ENCODE measurements around the gene STYXL1. TPM values are rescaled to one million over a fixed set of nuclear protein-coding genes. Genes with fewer than 3 reads are reported as not detected.
"Not testable (repeated sequence)": the region's sequence is repeated elsewhere in the genome, so short reads cannot be mapped to it uniquely, and the experiment has no call there.

STYXL1 gene
- total RNA-seq, 1 donor from 2014 or later = 32.5 TPM

GRCh38 chr7:76064208-76064970, 16.6 kb upstream of the STYXL1 start:
- H3K27me3 Mint-ChIP-seq (ENCODE audit: unreplicated experiment) = no peaks in the 10 kb centered on the region
- no peak overlapping the region for H3K27ac Mint-ChIP-seq (ENCODE audit: unreplicated experiment)
- peaks cover 53% of the 10 kb centered on the region for H3K36me3 Mint-ChIP-seq (ENCODE audit: unreplicated experiment)
- H3K4me3 Mint-ChIP-seq (ENCODE audit: unreplicated experiment) = no peak overlapping the region
- no peak for DNase-seq (ENCODE audit: extremely low spot score, unreplicated experiment)
- TF ChIP-seq, protein P1, sequence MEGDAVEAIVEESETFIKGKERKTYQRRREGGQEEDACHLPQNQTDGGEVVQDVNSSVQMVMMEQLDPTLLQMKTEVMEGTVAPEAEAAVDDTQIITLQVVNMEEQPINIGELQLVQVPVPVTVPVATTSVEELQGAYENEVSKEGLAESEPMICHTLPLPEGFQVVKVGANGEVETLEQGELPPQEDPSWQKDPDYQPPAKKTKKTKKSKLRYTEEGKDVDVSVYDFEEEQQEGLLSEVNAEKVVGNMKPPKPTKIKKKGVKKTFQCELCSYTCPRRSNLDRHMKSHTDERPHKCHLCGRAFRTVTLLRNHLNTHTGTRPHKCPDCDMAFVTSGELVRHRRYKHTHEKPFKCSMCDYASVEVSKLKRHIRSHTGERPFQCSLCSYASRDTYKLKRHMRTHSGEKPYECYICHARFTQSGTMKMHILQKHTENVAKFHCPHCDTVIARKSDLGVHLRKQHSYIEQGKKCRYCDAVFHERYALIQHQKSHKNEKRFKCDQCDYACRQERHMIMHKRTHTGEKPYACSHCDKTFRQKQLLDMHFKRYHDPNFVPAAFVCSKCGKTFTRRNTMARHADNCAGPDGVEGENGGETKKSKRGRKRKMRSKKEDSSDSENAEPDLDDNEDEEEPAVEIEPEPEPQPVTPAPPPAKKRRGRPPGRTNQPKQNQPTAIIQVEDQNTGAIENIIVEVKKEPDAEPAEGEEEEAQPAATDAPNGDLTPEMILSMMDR (IDR thresholded peaks at IDR 0.05) = no peak
- no peaks in the 10 kb centered on the region for H3K9me3 Mint-ChIP-seq (ENCODE audit: unreplicated experiment)
- H3K4me1 Mint-ChIP-seq (ENCODE audit: unreplicated experiment) = peaks cover 8% of the 10 kb centered on the region

DNA sequence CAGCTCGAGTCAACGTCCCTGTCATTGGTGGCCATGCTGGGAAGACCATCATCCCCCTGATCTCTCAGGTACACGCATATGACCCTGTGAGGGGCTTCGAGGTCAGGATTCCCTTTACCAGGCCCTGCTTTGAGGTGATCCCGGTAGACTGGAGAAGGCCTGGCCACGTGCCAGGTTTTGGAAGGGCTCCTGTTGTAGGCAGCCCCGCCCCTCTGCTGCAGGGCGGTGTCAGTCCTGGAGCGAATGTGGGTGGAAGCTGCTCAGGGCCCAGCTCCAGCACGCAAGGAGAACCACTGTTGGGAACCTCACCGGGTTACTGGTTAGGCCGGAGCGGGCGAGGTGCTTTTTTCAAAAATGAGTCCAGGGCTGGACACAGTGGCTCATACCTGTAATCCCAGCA, 15.7 kb upstream of the STYXL1 start:
- DNase-seq (ENCODE audit: extremely low spot score, unreplicated experiment) = no peak
- Mint-ChIP-seq H3K4me1 (ENCODE audit: unreplicated experiment) (peaks cover 1% of the 10 kb centered on the region), H3K27ac (ENCODE audit: unreplicated experiment) (no peak overlapping the region), H3K27me3 (ENCODE audit: unreplicated experiment) (no peaks in the 10 kb centered on the region), H3K36me3 (ENCODE audit: unreplicated experiment) (peaks cover 58% of the 10 kb centered on the region), H3K4me3 (ENCODE audit: unreplicated experiment) (no peak overlapping the region), H3K9me3 (ENCODE audit: unreplicated experiment) (no peaks in the 10 kb centered on the region)
- TF ChIP-seq, protein P1 (IDR thresholded peaks at IDR 0.05) = no peak

DNA sequence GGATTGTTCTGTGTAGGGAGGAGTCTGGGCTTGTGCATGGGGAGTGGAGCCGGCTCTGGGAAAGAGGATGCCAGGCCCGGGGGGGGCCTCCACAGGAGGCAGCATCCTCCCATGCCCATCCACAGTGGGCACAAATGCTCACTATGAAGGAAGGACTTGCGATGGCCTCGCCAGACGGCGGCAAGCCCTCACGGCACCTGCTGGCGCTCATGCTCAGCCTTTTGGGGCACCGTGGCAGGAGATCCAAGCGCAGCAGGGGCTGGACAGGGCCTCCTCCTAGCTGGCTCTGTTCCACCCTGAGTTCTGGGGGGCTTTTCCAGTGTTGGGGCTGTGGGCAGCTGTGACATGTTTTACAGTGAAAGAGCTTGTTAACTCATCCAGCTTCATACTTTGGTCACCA, 15.3 kb upstream of the STYXL1 start:
- TF ChIP-seq, protein P1 (IDR thresholded peaks at IDR 0.05) = no peak
- peaks cover 62% of the 10 kb centered on the region for H3K36me3 Mint-ChIP-seq (ENCODE audit: unreplicated experiment)
- no peak overlapping the region for H3K4me3 Mint-ChIP-seq (ENCODE audit: unreplicated experiment)
- DNase-seq (ENCODE audit: extremely low spot score, unreplicated experiment) = no peak
- no peaks in the 10 kb centered on the region for H3K9me3 Mint-ChIP-seq (ENCODE audit: unreplicated experiment)
- H3K4me1 Mint-ChIP-seq (ENCODE audit: unreplicated experiment) = peaks cover 1% of the 10 kb centered on the region
- no peak overlapping the region for H3K27ac Mint-ChIP-seq (ENCODE audit: unreplicated experiment)
- H3K27me3 Mint-ChIP-seq (ENCODE audit: unreplicated experiment) = no peaks in the 10 kb centered on the region

DNA sequence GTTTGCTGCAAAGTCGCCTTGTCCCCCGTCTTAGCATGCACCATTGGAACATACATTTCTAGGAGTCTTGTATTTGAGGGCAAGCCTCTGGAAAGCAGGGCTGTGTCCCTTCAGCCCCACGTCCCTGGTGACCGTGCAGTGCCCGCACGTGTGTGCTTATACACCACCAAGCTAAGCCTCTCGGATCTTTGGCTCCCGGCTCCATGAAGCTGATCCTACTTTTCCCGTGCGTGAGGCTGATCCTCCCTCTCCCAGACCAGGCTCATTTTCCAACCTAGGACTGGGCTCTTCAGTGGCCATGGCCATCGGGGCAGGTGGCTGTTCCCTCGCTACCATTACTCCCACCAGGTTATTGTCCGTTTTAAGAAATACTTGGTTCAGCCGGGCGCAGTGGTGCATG, 14.5 kb upstream of the STYXL1 start:
- no peak overlapping the region for H3K27ac Mint-ChIP-seq (ENCODE audit: unreplicated experiment)
- TF ChIP-seq, protein P1 (IDR thresholded peaks at IDR 0.05) = no peak
- H3K27me3 Mint-ChIP-seq (ENCODE audit: unreplicated experiment) = no peaks in the 10 kb centered on the region
- no peak overlapping the region for H3K4me3 Mint-ChIP-seq (ENCODE audit: unreplicated experiment)
- H3K9me3 Mint-ChIP-seq (ENCODE audit: unreplicated experiment) = no peaks in the 10 kb centered on the region
- DNase-seq (ENCODE audit: extremely low spot score, unreplicated experiment) = no peak
- H3K4me1 Mint-ChIP-seq (ENCODE audit: unreplicated experiment) = peaks cover 1% of the 10 kb centered on the region
- peaks cover 65% of the 10 kb centered on the region for H3K36me3 Mint-ChIP-seq (ENCODE audit: unreplicated experiment)

DNA sequence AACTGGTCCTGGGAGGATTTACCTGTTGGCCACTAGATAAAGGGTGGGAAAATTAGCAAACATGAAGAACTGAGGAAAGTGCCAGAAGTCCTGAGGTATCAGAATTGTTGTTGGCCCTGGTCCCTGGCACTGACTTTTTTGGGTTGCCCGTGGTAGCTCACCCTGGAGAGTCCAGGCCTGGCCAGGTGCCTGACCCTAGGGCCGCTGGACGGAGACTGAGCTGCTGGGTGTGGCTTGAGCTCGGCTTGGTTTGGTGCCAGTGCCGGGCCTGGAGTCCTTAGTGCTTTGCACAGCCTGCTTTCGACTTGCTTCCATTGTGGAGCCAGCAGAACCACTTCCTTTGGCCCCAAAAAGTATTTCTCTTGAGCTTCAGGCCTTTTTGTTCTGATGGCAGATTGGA, 13.0 kb upstream of the STYXL1 start:
- Mint-ChIP-seq H3K4me3 (ENCODE audit: unreplicated experiment) (no peak overlapping the region), H3K36me3 (ENCODE audit: unreplicated experiment) (peaks cover 54% of the 10 kb centered on the region), H3K27ac (ENCODE audit: unreplicated experiment) (no peak overlapping the region), H3K4me1 (ENCODE audit: unreplicated experiment) (peaks cover 1% of the 10 kb centered on the region), H3K9me3 (ENCODE audit: unreplicated experiment) (no peaks in the 10 kb centered on the region), H3K27me3 (ENCODE audit: unreplicated experiment) (no peaks in the 10 kb centered on the region)
- DNase-seq (ENCODE audit: extremely low spot score, unreplicated experiment) = no peak
- TF ChIP-seq, protein P1 (IDR thresholded peaks at IDR 0.05) = no peak

DNA sequence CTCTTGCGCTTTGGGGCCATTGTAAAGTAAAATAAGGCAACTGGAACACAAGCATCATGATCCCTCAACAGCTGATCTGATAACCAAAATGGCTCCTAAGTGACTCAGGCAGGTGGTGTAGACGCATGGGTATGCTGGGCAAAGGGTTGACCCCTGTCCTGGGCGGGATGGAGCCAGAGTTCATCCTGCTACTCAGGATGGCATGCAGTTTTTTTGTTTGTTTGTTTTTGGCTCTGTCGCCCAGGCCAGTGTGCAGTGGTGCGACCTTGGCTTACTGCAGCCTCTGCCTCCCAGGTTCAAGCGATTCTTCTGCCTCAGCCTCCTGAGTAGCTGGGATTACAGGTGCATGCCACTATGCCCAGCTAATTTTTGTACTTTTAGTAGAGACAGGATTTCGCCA, 10.9 kb upstream of the STYXL1 start:
- not testable (repeated sequence) for H3K9me3 Mint-ChIP-seq (ENCODE audit: unreplicated experiment); H3K27ac Mint-ChIP-seq (ENCODE audit: unreplicated experiment); DNase-seq (ENCODE audit: extremely low spot score, unreplicated experiment); H3K4me1 Mint-ChIP-seq (ENCODE audit: unreplicated experiment); H3K27me3 Mint-ChIP-seq (ENCODE audit: unreplicated experiment); H3K4me3 Mint-ChIP-seq (ENCODE audit: unreplicated experiment)
- peaks cover 40% of the 10 kb centered on the region for H3K36me3 Mint-ChIP-seq (ENCODE audit: unreplicated experiment)

Measured in osteocyte (in vitro differentiated cells).